Stimulated activated CD4-positive, alpha-beta T cell treated with anti-CD3 and anti-CD28 coated beads, Interleukin-1b, Interleukin-23, amount 100 ng/mL, for 24 hours (primary cell): ENCODE results near the gene DEDD.

Experiments
- DNase-seq, 4 experiments: peaks; one replicate each; pipeline ENCODE4 v3.0.0-alpha.2; 2020; ENCODE audit warnings: low read depth in 4 of 4, low spot score in 1 of 4

Gene DEDD

GRCh38 chr1:161132410-161133219 is at the start of gene DEDD:
Gene DEDD (minus strand): TSS chr1:161132667. CDS start chr1:161124462, 8,205 bp downstream.
- peak; percentile 72 to 89 (median 78) for DNase-seq

GRCh38 chr1:161182214-161182613 is 49.7 kb upstream of the DEDD start:
- DNase-seq: peak in 3 of 4 experiments; percentile 34 to 51 (median 36)

- no peak for DNase-seq
Observed at GRCh38 chr1:161180639-161181038, 48.2 kb upstream of the DEDD start.

- DNase-seq: no peak
Observed at GRCh38 chr1:161179698-161180097, 47.2 kb upstream of the DEDD start.

GRCh38 chr1:161177936-161178244 is 45.4 kb upstream of the DEDD start:
- DNase-seq: no peak

- peak; percentile 93 to 99 (median 94) for DNase-seq
Observed at GRCh38 chr1:161177112-161177935, 44.9 kb upstream of the DEDD start, which contains the start of gene B4GALT3. Gene B4GALT3 (minus strand): TSS chr1:161177507. CDS start chr1:161176060, 1,447 bp downstream.

- no peak for DNase-seq
Observed at GRCh38 chr1:161176468-161177111, 44.1 kb upstream of the DEDD start.

GRCh38 chr1:161175771-161176453 is 43.4 kb upstream of the DEDD start:
- DNase-seq: no peak

GRCh38 chr1:161174911-161175310 is 42.4 kb upstream of the DEDD start:
- DNase-seq: no peak

- DNase-seq: no peak
Observed at GRCh38 chr1:161173711-161174110, 41.2 kb upstream of the DEDD start.

- no peak for DNase-seq
Observed at GRCh38 chr1:161172776-161173376, 40.4 kb upstream of the DEDD start.

- DNase-seq: no peak
Observed at GRCh38 chr1:161172349-161172748, 39.9 kb upstream of the DEDD start.

GRCh38 chr1:161171696-161172095 is 39.2 kb upstream of the DEDD start:
- DNase-seq: no peak

GRCh38 chr1:161171191-161171590 is 38.7 kb upstream of the DEDD start:
- DNase-seq: no peak

GRCh38 chr1:161168906-161169305 is 36.4 kb upstream of the DEDD start:
- DNase-seq: no peak

- no peak for DNase-seq
Observed at GRCh38 chr1:161166669-161167548, 34.4 kb upstream of the DEDD start.

GRCh38 chr1:161165742-161166668 is 33.5 kb upstream of the DEDD start, which contains the start of gene PPOX:
Gene PPOX (plus strand): TSS chr1:161166426. CDS start chr1:161166848, 422 bp downstream.
- DNase-seq: peak; percentile 71 to 90 (median 82)

- no peak for DNase-seq
Observed at GRCh38 chr1:161164901-161165610, 32.6 kb upstream of the DEDD start.
